Measurements from ENCODE around the gene FAM221A.
"Not testable (repeated sequence)": the region's sequence is repeated elsewhere in the genome, so short reads cannot be mapped to it uniquely, and the experiment has no call there.

The FAM221A gene

GRCh38 chr7:23709081-23709750 is 29.2 kb downstream of the FAM221A start:
- no peak for DNase-seq

- DNase-seq = no peak
Observed at GRCh38 chr7:23710000-23710399, 30.0 kb downstream of the FAM221A start, which contains the start of gene STK31. STK31 (plus strand) TSS chr7:23710219; CDS start chr7:23710286, 67 bp downstream.

DNA sequence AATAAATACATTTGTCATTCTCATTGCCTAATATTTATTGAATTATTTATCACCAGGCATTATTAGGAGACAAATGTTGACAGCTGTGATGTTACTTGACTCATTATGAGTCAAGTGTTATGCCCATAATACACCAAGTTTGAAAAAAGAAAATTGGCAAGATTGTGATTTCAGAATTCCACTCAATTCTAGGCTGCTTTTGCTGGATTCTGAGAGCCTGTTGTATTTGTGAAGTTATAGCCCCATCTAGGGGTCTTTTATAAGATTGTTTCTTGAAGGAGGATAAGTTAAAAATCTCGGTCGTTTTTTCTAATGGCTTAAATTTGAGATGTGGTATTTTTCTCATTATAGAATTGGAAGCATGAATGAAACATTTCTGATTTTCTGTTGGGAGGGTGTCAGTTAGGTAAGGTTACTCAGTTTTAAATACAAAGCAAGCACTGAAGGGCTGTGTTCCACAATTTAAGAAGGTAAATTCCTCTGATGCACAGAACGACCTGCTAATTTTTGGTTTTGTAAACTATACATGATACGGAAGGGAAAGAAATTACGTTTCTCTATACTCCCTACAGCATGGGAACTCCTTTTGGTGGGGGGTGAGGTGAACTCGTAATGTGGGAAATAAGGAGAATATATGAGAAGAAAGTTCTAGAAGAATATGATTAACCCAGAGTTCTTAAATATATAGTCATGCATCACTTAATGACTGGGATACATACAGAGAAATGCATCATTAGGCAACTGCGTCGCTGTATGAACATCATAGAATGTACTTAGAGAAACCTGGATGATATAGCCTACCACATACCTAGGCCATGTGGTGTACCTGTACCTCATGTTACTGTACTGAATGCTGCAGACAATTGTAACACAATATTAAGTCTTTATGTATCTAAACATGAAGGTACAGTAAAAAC is 32.6 kb downstream of the FAM221A start:
- DNase-seq = no peak

DNA sequence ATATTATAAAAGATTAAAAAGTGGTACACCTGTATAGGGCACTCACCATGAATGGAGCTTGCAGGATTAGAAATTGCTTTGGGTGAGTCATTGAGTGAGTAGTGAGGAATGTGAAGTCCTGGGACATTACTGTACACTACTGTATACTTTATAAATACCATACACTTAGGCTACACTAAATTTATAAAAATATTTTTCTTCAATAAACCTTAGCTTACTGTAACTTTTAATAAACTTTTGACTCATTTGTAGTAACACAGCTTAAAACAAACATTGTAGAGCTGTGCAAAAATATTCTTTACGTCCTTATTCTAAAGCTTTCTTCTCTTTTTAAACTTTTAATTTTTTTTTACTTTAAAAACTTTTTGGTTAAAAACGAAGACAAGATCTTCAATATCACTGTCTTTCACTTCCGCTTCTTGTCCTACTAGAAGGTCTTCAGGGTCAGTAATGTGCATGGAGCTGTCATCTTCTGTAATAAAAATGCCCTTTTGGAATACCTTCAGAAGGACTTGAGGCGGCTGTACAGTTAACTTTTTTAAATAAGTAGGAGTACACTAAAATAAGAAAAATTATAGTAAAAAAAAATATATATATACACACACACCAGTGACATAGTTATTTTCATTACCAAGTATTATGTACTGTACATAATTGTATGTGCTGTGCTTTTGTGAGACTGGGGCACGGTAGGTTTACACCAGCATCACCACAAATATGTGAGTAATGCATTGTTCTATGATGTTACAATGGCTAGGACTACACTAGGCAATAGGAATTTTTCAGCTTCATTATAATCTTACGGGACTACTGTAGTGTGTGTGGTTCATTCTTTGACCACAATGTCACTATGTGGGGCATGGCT is 33.5 kb downstream of the FAM221A start:
- DNase-seq = no peak

DNA sequence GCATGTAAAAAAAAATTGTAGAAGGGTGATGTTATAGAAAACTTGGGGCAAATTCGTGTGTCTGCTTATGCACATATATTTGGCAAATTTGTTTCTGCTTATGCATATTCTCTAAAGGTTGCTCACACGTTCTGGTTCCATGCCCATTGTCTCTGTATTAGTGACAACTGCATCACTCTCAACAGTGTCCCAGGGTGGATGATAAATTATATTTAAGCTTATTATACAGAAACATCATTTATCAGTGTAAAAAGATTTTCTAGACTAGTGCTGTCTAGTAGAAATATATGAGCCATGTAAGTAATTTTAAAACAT is 34.1 kb downstream of the FAM221A start:
- DNase-seq = no peak

DNA sequence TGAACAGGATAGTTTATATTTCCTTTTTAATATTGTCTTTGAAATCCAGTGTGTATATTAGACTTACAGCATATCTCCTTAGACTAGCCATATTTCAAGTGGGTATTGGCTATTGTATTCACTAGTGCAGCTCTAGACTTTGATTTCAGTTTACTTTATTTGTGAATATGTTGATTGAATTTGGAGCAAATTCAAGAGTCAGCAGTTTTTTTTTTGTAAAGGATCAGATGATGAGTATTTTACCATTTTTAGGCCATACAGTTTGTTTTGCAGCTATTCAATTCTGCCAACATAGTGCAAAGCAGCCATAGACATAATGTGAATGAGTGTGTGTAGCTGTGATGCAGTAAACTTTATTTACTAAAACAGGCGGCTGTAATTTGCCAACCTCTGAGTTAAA is 34.6 kb downstream of the FAM221A start:
- DNase-seq = no peak

- DNase-seq = no peak
Observed at GRCh38 chr7:23715099-23715498, 35.1 kb downstream of the FAM221A start.

- DNase-seq = no peak
Observed at GRCh38 chr7:23717788-23718187, 37.8 kb downstream of the FAM221A start.

DNA sequence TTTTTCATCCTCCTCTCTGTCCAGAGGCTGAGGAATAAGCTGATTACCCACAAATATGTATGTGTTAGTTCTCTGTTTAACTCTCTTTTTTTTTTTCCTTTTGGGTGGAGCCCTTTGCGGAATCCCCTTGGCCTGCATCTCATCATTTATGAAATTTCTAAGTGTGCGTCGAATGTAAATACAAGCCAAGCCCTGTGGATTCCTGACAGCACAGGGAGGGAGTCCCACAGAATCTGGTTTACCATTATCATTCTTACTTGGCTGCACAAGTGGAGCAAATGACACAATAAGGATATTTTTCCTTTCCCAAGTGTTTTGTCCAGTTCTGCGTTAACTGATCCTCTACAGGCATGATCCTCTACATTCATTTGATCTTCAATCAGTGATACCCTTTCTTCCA is 41.5 kb downstream of the FAM221A start:
- no peak for DNase-seq

DNA sequence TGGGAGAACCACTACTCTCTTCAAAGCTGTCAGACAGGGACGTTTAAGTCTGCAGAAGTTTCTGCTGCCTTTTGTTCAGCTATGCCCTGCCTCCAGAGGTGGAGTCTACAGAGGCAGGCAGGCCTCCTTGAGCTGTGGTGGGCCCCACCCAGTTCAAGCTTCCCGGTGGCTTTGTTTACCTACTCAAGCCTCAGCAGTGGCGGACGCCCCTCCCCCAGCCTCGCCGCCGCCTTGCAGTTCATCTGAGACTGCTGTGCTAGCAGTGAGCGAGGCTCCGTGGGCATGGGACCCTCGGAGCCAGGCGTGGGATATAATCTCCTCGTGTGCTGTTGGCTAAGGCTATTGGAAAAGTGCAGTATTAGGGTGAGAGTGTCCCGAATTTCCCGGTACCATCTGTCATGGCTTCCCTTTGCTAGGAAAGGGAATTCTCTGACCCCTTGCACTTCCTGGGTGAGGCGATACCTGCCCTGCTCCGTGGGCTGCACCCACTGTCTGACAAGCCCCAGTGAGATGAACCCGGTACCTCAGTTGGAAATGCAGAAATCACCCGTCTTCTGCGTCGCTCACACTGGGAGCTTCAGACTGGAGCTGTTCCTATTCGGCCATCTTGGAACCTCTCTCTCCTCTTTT is 42.7 kb downstream of the FAM221A start:
- DNase-seq = not testable (repeated sequence)

DNA sequence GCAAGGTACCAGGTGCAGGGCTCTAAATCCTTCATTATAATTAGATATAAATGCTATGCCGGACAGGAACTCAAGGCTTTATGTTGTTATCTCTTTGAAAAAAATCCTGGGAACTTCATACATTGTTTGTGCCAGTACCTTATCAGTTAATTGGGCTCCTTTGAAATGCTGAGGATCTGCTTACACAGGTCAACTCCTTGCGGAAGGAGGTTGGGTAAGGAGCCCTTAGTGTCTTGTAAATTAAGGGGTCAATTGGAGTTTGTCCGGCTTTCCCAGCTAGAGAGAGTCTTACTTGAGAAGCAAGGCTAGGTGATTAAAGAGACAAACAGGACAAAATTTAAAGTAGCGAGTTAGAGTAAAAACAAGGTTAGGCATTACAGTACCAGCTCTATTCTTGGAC is 44.1 kb downstream of the FAM221A start:
- not testable (repeated sequence) for DNase-seq

- DNase-seq = no peak
Observed at GRCh38 chr7:23742051-23742450, 62.1 kb downstream of the FAM221A start.

- DNase-seq = no peak
Observed at GRCh38 chr7:23743226-23743625, 63.2 kb downstream of the FAM221A start.

GRCh38 chr7:23746629-23747028 is 66.6 kb downstream of the FAM221A start:
- DNase-seq = no peak

- no peak for DNase-seq
Observed at GRCh38 chr7:23751852-23752251, 71.9 kb downstream of the FAM221A start.

All from NCI-H187 treated with DMSO at 0.1 percent for 48 hours (cell line).